Right ventricle myocardium inferior (tissue), 1 donor: ENCODE data around the gene HMCES. TPM values are rescaled to one million over a fixed set of nuclear protein-coding genes. Genes with fewer than 3 reads are reported as not detected.
A peak's percentile ranks its signal among the peaks of the same experiment; 100 is the strongest.

Experiments
- ATAC-seq: fragments of 200-7000 bp; cut with Tn5 transposase; one replicate; pipeline ENCODE4 v1.9.1; 2020; ENCODE audit warnings: mild to moderate bottlenecking, moderate library complexity
- DNase-seq: peaks from one replicate; pipeline ENCODE4 v3.0.0; 2021; ENCODE audit errors: missing footprints
- intact Hi-C: fragments of 100-400 bp; cut with DNase I; formaldehyde crosslinking; loops from one replicate; pipeline ENCODE4 v1.11.0; 2022
- long read RNA-seq: library from polyadenylated mRNA; unstranded; transcript quantifications from one replicate; pipeline ENCODE4 v2.0.0, GENCODE V29; 2021
- total RNA-seq: library from RNA; stranded (reverse); fragmentation: NEBNext Ultra II Directional; extraction: Animal tissue kit (Norgen Biotek cat#: 25700); gene quantifications from one replicate; pipeline ENCODE4 v1.2.1, GENCODE V29; 2021
- donor health status: DM: no; HTN: yes; CAD: no; lungs with severe emphysema.

The HMCES gene
- 42.3 TPM for total RNA-seq
- long read RNA-seq, transcript HMCES-201 (7 exons, 2,515 nt) = major isoform, 13 of 23 reads
- long read RNA-seq, partial matches to known transcripts = 0 of 23 reads
- long read RNA-seq, other reads (novel, unspliced or antisense) = 3 of 23 reads

GRCh38 chr3:129278439-129278965 lies at the start of gene HMCES:
HMCES (plus strand) TSS chr3:129278870; CDS start chr3:129279733, 863 bp downstream.
- intact Hi-C loops = loop anchor here (2.0 kb wide), 1 partner anchor 38 kb away; a partner anchor contains a TSS
- ATAC-seq (peak; percentile 98), DNase-seq (peak; percentile 96)

GRCh38 chr3:129228891-129229585 lies 49.6 kb upstream of the HMCES start:
- intact Hi-C loops = no loop called here
- DNase-seq = no peak
- no peak for ATAC-seq

- intact Hi-C loops = no loop called here
- DNase-seq = no peak
- peak; percentile 44 for ATAC-seq
These were observed 48.2 kb upstream of the HMCES start for GRCh38 chr3:129230311-129231019.

- DNase-seq = no peak
- intact Hi-C loops = no loop called here
- no peak for ATAC-seq
These were observed 47.1 kb upstream of the HMCES start for GRCh38 chr3:129231331-129232119.

GRCh38 chr3:129233538-129233937 lies 45.1 kb upstream of the HMCES start:
- intact Hi-C loops = no loop called here
- DNase-seq (no peak), ATAC-seq (peak; percentile 69)

- no peak for ATAC-seq
- intact Hi-C loops = no loop called here
- DNase-seq = no peak
These were observed 44.2 kb upstream of the HMCES start for GRCh38 chr3:129234441-129234840.

GRCh38 chr3:129235344-129235917 lies 43.2 kb upstream of the HMCES start:
- intact Hi-C loops = no loop called here
- ATAC-seq (no peak), DNase-seq (no peak)

- DNase-seq = no peak
- intact Hi-C loops = no loop called here
- ATAC-seq = peak; percentile 67
These were observed 39.5 kb upstream of the HMCES start for GRCh38 chr3:129238945-129239705.

- intact Hi-C loops = no loop called here
- DNase-seq (no peak), ATAC-seq (no peak)
These were observed 38.7 kb upstream of the HMCES start for GRCh38 chr3:129239991-129240390.

GRCh38 chr3:129240436-129240835 lies 38.2 kb upstream of the HMCES start:
- intact Hi-C loops = no loop called here
- ATAC-seq = no peak
- DNase-seq = no peak

GRCh38 chr3:129245141-129245540 lies 33.5 kb upstream of the HMCES start:
- intact Hi-C loops = loop anchor here (1.0 to 5.0 kb wide), 3 partner anchors 63 to 193 kb away; partner anchors contain the start of genes CNBP and ISY1
- ATAC-seq (no peak), DNase-seq (no peak)

GRCh38 chr3:129245641-129246306 lies 32.9 kb upstream of the HMCES start:
- intact Hi-C loops = loop anchor here (1.0 to 5.0 kb wide), 3 partner anchors 63 to 193 kb away; partner anchors contain the start of genes CNBP and ISY1
- DNase-seq (peak; percentile 86), ATAC-seq (peak; percentile 86)

GRCh38 chr3:129246636-129247035 lies 32.0 kb upstream of the HMCES start:
- no peak for DNase-seq
- intact Hi-C loops = loop anchor here (5.0 kb wide), 1 partner anchor 64 kb away; the partner anchor contains the start of gene CNBP
- ATAC-seq = no peak

GRCh38 chr3:129248286-129248979 lies 30.2 kb upstream of the HMCES start:
- ATAC-seq (no peak), DNase-seq (no peak)
- intact Hi-C loops = loop anchor here (2.0 to 5.0 kb wide), 2 partner anchors 66 to 278 kb away; partner anchors contain the start of gene CNBP

GRCh38 chr3:129249284-129250065 lies 29.2 kb upstream of the HMCES start, which contains the start of gene COPG1:
COPG1 (plus strand) TSS chr3:129249606; CDS start chr3:129249710, 104 bp downstream.
- intact Hi-C loops = loop anchor here (2.0 to 5.0 kb wide), 2 partner anchors 67 to 279 kb away; partner anchors contain the start of gene CNBP
- ATAC-seq (peak; percentile 95), DNase-seq (peak; percentile 94)

GRCh38 chr3:129252748-129253147 lies 25.9 kb upstream of the HMCES start:
- ATAC-seq = no peak
- intact Hi-C loops = no loop called here

More at GRCh38 chr3:129252748-129253147, 25.9 kb upstream of the HMCES start:
- DNase-seq = no peak
